Stimulated activated CD4-positive, alpha-beta T cell treated with anti-CD3 and anti-CD28 coated beads, Interleukin-4, amount 100 ng/mL, for 24 hours (primary cell): ENCODE data around the gene KPNB1.

Source experiments
- DNase-seq: peaks from one replicate; pipeline ENCODE4 v3.0.0-alpha.2; 2020

KPNB1 gene

GRCh38 chr17:47714773-47715396 is 65.2 kb downstream of the KPNB1 start:
- no peak for DNase-seq

- no peak for DNase-seq
These were observed 66.1 kb downstream of the KPNB1 start for GRCh38 chr17:47715669-47716325.

- DNase-seq: no peak
These were observed 66.7 kb downstream of the KPNB1 start for GRCh38 chr17:47716375-47716774.

- DNase-seq: peak; percentile 47
These were observed 67.6 kb downstream of the KPNB1 start for GRCh38 chr17:47717261-47717697.

GRCh38 chr17:47717979-47718621 is 68.4 kb downstream of the KPNB1 start:
- DNase-seq: peak; percentile 44

GRCh38 chr17:47718634-47719405 is 69.1 kb downstream of the KPNB1 start:
- DNase-seq: no peak

- peak; percentile 82 for DNase-seq
These were observed 69.9 kb downstream of the KPNB1 start for GRCh38 chr17:47719411-47720152.

- DNase-seq: no peak
These were observed 70.5 kb downstream of the KPNB1 start for GRCh38 chr17:47720196-47720595.

- peak; percentile 98 for DNase-seq
These were observed 71.2 kb downstream of the KPNB1 start for GRCh38 chr17:47720754-47721533.

- no peak for DNase-seq
These were observed 72.0 kb downstream of the KPNB1 start for GRCh38 chr17:47721725-47722124.

- no peak for DNase-seq
These were observed 75.0 kb downstream of the KPNB1 start for GRCh38 chr17:47724705-47725104.

GRCh38 chr17:47725446-47726111 is 75.9 kb downstream of the KPNB1 start:
- DNase-seq: no peak

GRCh38 chr17:47726796-47727703 is 77.3 kb downstream of the KPNB1 start:
- no peak for DNase-seq

- no peak for DNase-seq
These were observed 78.0 kb downstream of the KPNB1 start for GRCh38 chr17:47727704-47728036.

- no peak for DNase-seq
These were observed 78.6 kb downstream of the KPNB1 start for GRCh38 chr17:47728214-47728877.

- no peak for DNase-seq
These were observed 79.8 kb downstream of the KPNB1 start for GRCh38 chr17:47729476-47729875.

- DNase-seq: no peak
These were observed 81.0 kb downstream of the KPNB1 start for GRCh38 chr17:47730681-47731080.

GRCh38 chr17:47731396-47731795 is 81.7 kb downstream of the KPNB1 start:
- no peak for DNase-seq

GRCh38 chr17:47732399-47733046 is 82.8 kb downstream of the KPNB1 start:
- no peak for DNase-seq
